Spleen (tissue), 11 donors: ENCODE measurements around the gene NMNAT1. TPM values are rescaled to one million over a fixed set of nuclear protein-coding genes. Genes with fewer than 3 reads are reported as not detected.

ENCODE experiments used
- DNase-seq: peaks from one replicate; pipeline ENCODE4 v3.0.0-alpha.2; 2020
- H3K27ac ChIP-seq, 8 donors: fragments of 200-600 bp; sonication (generic) in 7 of 8; 1 replicate in 4 of 8; 2 replicates in 4 of 8; pipeline versions ENCODE4 v1.5.0 to v1.8.0; 2016 to 2021; ENCODE audit warnings: inconsistent platforms in 4 of 8, mild to moderate bottlenecking in 4 of 8, moderate library complexity in 1 of 8
- H3K27me3 ChIP-seq, 7 donors: fragments of 200-600 bp; sonication (generic) in 6 of 7; replicated peaks in 1 of 7; 1 replicate in 4 of 7; 2 replicates in 3 of 7; pipeline versions ENCODE4 v1.5.0 to v1.8.0; 2016 to 2021; ENCODE audit warnings: inconsistent platforms in 3 of 7, mild to moderate bottlenecking in 1 of 7
- H3K36me3 ChIP-seq, 6 donors: fragments of 200-600 bp; sonication (generic) in 5 of 6; 1 replicate in 4 of 6; 2 replicates in 2 of 6; pipeline versions ENCODE4 v1.5.0 to v1.8.0; 2016 to 2021; ENCODE audit warnings: inconsistent platforms in 2 of 6
- H3K4me1 ChIP-seq, 6 donors: fragments of 200-600 bp; sonication (generic) in 5 of 6; 1 replicate in 3 of 6; 2 replicates in 3 of 6; pipeline versions ENCODE4 v1.5.0 to v1.8.0; 2016 to 2021; ENCODE audit warnings: inconsistent platforms in 3 of 6
- H3K4me3 ChIP-seq, 8 donors: fragments of 200-600 bp; sonication (generic) in 7 of 8; 1 replicate in 4 of 8; 2 replicates in 4 of 8; pipeline versions ENCODE4 v1.5.0 to v1.8.0; 2016 to 2021; ENCODE audit warnings: inconsistent platforms in 4 of 8, mild to moderate bottlenecking in 4 of 8, moderate library complexity in 2 of 8
- H3K9me3 ChIP-seq, 8 donors: fragments of 200-600 bp; sonication (generic) in 7 of 8; 1 replicate in 4 of 8; 2 replicates in 4 of 8; pipeline versions ENCODE4 v1.5.0 to v1.8.0; 2016 to 2021; ENCODE audit warnings: inconsistent platforms in 4 of 8
- POLR2A ChIP-seq, 3 donors: fragments of 450-650 bp; IDR thresholded peaks; one replicate each; pipeline ENCODE4 v1.5.1; 2017; ENCODE audit warnings: antibody characterized with exemption in 3 of 3, mild to moderate bottlenecking in 1 of 3
- POLR2AphosphoS5 ChIP-seq, 3 donors: sonication (generic); formaldehyde crosslinking; IDR thresholded peaks; one replicate each; pipeline ENCODE4 v1.5.1; 2017; ENCODE audit warnings: antibody characterized with exemption in 3 of 3
- WGBS, 5 donors: extraction: QIAGEN DNeasy Blood & Tissue Kit in 3 of 5; methylation state at CpG; one replicate each; pipeline versions ENCODE4 v1.1.5 to v1.1.7; 2013 to 2018; 5-methylcytosine and 5-hydroxymethylcytosine counted together
- intact Hi-C: fragments of 100-400 bp; cut with DNase I; formaldehyde crosslinking; loops from one replicate; pipeline ENCODE4 v1.15.0; 2023; ENCODE audit warnings: low total_unique reads
- polyA plus RNA-seq, 3 donors: library from polyadenylated mRNA; stranded (reverse); fragments of 200-250 nt; gene quantifications; one replicate each; pipeline ENCODE4 v1.2.1, GENCODE V29; 2013
- total RNA-seq, 7 donors: library from RNA; depleted of rRNA in 3 of 7; stranded (reverse); fragments of >200 nt in 3 of 7; fragmentation: NEBNext Ultra II Directional in 4 of 7; extraction: Animal tissue kit (Norgen Biotek cat#: 25700) in 4 of 7; gene quantifications; one replicate each; pipeline versions ENCODE4 v1.1.0 to v1.2.1, GENCODE V29; 2016 to 2021
- TF ChIP-seq, protein P1 (sequence below), 11 experiments: fragments of 200-600 bp in 7 of 11; fragments of 450-650 bp in 4 of 11; sonication (generic) in 4 of 11; IDR thresholded peaks in 8 of 11; conservative IDR thresholded peaks in 3 of 11; 1 replicate in 7 of 11; 2 replicates in 4 of 11; pipeline versions ENCODE4 v1.4.0 to v1.8.0; 2016 to 2021; ENCODE audit warnings: antibody characterized with exemption in 11 of 11, inconsistent platforms in 4 of 11, mild to moderate bottlenecking in 1 of 11
- donor health status: healthy with polysubstance abuse.
- donor health status: DM: no; HTN: no; CAD: no; lungs with moderate emphysema.
- donor health status: DM: no; HTN: no; CAD: no.
- donor health status: Bipolar disorder and iron deficiency.
- donor health status: healthy.
- donor health status: DM: no; HTN: no; CAD: no.
- donor health status: DM: yes; HTN: yes; CAD: no.

The NMNAT1 gene
- total and polyA plus RNA-seq, 10 donors: 2.8 to 13.0 (median 8.1) TPM

DNA sequence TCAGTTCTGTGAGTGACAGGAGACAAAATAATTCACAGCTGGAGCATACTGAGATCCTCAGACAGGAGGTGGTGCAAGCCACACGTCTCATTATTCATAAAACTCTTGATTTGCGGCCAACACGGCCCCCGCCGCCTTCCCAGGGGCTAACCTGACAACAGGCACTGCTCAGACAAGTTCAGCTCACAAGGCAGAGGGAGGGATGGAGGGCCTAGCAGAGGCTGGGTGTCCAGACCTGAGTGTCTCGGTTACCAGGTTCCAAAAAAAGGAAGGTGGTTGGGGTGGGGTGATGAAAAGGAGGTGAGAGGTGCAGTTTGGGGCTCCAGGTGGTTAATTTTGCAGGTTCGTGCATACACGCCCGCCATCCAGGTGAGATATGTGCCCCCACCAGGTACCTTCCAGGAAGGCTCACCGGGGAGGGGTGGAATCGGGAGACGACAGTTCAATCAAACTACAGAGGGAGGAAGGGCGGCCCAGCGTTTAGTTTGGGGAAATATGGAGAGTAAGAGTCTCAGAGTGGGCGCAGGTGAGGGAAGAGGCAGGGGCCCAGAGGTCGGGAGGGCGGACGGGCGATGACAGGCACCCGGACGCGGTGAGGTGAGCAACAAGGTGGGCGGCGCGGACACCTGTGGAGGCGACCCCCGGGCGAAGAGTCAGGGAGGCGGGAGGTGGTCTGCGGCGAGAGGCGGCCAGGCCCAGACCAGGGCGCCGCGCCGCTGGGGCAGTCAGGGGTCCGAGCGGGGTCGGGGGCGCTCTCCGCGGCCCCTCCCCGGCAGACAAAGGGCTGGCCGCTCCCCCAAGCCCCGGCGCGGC is 33.8 kb upstream of the NMNAT1 start:
- H3K36me3 ChIP-seq: no peaks in the 10 kb centered on the region
- H3K4me3 ChIP-seq: peak overlapping the region; percentile 54 to 89 (median 64)
- TF ChIP-seq POLR2A (IDR thresholded peaks at IDR 0.05) (no peak), POLR2AphosphoS5 (IDR thresholded peaks at IDR 0.05) (no peak)
- TF ChIP-seq, protein P1, sequence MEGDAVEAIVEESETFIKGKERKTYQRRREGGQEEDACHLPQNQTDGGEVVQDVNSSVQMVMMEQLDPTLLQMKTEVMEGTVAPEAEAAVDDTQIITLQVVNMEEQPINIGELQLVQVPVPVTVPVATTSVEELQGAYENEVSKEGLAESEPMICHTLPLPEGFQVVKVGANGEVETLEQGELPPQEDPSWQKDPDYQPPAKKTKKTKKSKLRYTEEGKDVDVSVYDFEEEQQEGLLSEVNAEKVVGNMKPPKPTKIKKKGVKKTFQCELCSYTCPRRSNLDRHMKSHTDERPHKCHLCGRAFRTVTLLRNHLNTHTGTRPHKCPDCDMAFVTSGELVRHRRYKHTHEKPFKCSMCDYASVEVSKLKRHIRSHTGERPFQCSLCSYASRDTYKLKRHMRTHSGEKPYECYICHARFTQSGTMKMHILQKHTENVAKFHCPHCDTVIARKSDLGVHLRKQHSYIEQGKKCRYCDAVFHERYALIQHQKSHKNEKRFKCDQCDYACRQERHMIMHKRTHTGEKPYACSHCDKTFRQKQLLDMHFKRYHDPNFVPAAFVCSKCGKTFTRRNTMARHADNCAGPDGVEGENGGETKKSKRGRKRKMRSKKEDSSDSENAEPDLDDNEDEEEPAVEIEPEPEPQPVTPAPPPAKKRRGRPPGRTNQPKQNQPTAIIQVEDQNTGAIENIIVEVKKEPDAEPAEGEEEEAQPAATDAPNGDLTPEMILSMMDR (IDR thresholded peaks at IDR 0.05 in 8 of 11, conservative IDR thresholded peaks at IDR 0.05 in 3 of 11): no peak
- no peaks in the 10 kb centered on the region for H3K9me3 ChIP-seq
- no peaks in the 10 kb centered on the region for H3K27me3 ChIP-seq
- intact Hi-C loops: no loop called here
- H3K4me1 ChIP-seq: peaks cover 15 to 39% (median 22%) of the 10 kb centered on the region in 6 donors
- peak; percentile 93 for DNase-seq
- H3K27ac ChIP-seq: peak overlapping the region in 7 of 8 donors; percentile 41 to 87 (median 69)
- WGBS, 5 donors: 1 to 3% (median 1%) methylated on average over 27 to 47 of the region's 47 CpGs

DNA sequence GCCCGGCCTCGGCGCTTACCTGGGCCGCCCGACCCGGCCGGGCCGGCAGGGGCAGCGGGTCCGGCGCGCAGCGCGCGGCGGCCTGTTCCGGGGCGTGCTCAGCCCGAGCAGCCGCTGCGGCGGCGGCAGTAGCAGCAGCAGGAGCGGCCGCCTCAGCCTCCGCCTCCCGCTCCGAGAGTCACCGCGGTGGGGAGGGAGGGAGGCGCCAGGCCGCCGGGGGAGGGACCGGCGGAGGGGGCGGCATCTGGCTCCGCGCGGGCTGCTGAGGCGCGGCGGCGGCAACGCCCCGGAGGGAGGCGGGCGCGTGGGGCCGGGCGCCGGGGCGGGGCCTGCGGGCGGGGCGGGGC is 33.2 kb upstream of the NMNAT1 start, which contains the start of gene CTNNBIP1:
TSS of gene CTNNBIP1 (minus strand) at position 194 of the 347 bp plus-strand sequence. CDS start 38,205 bp downstream, outside the sequence.
- peak; percentile 100 for DNase-seq
- no peaks in the 10 kb centered on the region for H3K27me3 ChIP-seq
- H3K27ac ChIP-seq: peak within 1 kb of the TSS; percentile 81 to 97 (median 90)
- peak within 1 kb of the TSS; percentile 56 to 89 (median 67) for H3K4me3 ChIP-seq
- intact Hi-C loops: no loop called here
- H3K36me3 ChIP-seq: no peaks in the 10 kb centered on the region
- WGBS, 5 donors: 0 to 1% (median 0%) methylated on average over 21 to 55 of the region's 55 CpGs; no CpG with 5 or more reads in 2 of the 5 donors
- no peaks in the 10 kb centered on the region for H3K9me3 ChIP-seq
- peaks cover 15 to 39% (median 22%) of the 10 kb centered on the region in 6 donors for H3K4me1 ChIP-seq
- TF ChIP-seq POLR2A (IDR thresholded peaks at IDR 0.05) (peak in 1 of 3 donors; percentile 42), POLR2AphosphoS5 (IDR thresholded peaks at IDR 0.05) (peak; percentile 61 to 84 (median 80))
- TF ChIP-seq, protein P1 (IDR thresholded peaks at IDR 0.05 in 8 of 11, conservative IDR thresholded peaks at IDR 0.05 in 3 of 11): no peak

DNA sequence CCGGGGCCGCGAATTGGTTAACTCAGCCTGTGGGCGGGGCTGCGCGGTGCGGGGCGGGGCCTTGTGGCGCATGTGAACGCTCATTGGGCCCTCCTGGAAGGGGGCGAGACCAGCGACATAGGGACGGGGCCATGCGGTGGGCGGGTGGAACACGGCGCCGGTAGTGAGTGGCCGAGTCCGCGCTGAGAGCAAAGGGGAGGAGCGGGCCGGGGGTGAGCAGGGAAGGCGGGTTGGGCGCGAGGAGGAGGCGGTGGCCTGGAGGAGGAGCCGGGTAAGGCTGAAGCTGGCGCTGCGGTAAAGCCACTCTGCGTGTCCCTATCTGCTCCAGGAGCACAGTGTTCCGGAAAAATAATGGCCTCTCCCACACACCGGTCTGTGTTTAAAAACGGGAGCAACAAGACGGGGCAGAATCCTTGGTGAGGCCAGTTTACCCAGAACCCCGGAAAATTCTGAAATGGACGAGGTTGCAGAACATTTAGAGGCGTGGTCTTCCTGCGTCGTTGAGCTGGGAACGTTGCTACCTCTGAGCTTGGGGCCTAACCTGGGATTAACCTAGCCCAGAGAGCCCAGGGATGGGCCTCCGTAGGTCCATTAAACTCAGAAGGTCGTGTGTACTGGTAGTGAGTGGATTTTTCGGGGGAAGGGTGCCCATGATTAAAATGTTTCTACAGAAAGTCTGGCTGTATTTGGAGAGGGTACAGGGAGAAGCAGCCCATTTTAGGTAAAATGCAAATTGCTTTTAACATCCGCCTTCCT is 32.7 kb upstream of the NMNAT1 start:
- H3K27ac ChIP-seq: peak overlapping the region; percentile 81 to 97 (median 90)
- TF ChIP-seq POLR2A (IDR thresholded peaks at IDR 0.05) (peak in 1 of 3 donors; percentile 73), POLR2AphosphoS5 (IDR thresholded peaks at IDR 0.05) (peak; percentile 82 to 95 (median 93))
- TF ChIP-seq, protein P1 (IDR thresholded peaks at IDR 0.05 in 8 of 11, conservative IDR thresholded peaks at IDR 0.05 in 3 of 11): peak in 4 of 11 experiments; percentile 12 to 51 (median 20)
- no peaks in the 10 kb centered on the region for H3K36me3 ChIP-seq
- peaks cover 15 to 39% (median 22%) of the 10 kb centered on the region in 6 donors for H3K4me1 ChIP-seq
- intact Hi-C loops: no loop called here
- WGBS, 5 donors: 0 to 1% (median 0%) methylated on average over 18 to 45 of the region's 45 CpGs
- no peaks in the 10 kb centered on the region for H3K9me3 ChIP-seq
- H3K4me3 ChIP-seq: peak overlapping the region; percentile 54 to 89 (median 61)
- peak; percentile 100 for DNase-seq
- no peaks in the 10 kb centered on the region for H3K27me3 ChIP-seq
